Caco-2 (cell line): ENCODE results near the gene TAS1R3. TPM values are rescaled to one million over a fixed set of nuclear protein-coding genes. Genes with fewer than 3 reads are reported as not detected.

ENCODE experiments used
- BruUV-seq: library from RNA; stranded (reverse); fragments of 400-500 nt; replicated peaks from 2 replicates; lab custom pipeline; 2021; lab: Mats Ljungman, UMichigan
- CTCF ChIA-PET: fragments of 300-600 bp; sonication (Branson Sonifier 250); formaldehyde crosslinking; loops from one replicate; lab custom pipeline; 2022; ENCODE audit warnings: antibody characterized with exemption; lab: Charles Lee
- POLR2A ChIA-PET: fragments of 300-600 bp; sonication (Branson Sonifier 250); formaldehyde crosslinking; loops from one replicate; lab custom pipeline; 2022; ENCODE audit warnings: antibody characterized with exemption; lab: Charles Lee
- DNase-seq, 2 experiments: peaks; one replicate each; pipeline versions ENCODE4 v3.0.0 to v3.0.0-alpha.2; 2020 to 2022
- H3K27me3 ChIP-seq: replicated peaks from 2 replicates; pipeline ENCODE4 v1.6.0; 2011; ENCODE audit warnings: low read length; ENCODE audit not compliant: control insufficient read depth, insufficient read depth
- H3K36me3 ChIP-seq: 2 replicates; pipeline ENCODE4 v1.5.1; 2011; ENCODE audit warnings: low read length; ENCODE audit not compliant: control insufficient read depth, insufficient read depth
- H3K4me1 ChIP-seq: fragments of 250-450 bp; sonication (Bioruptor Pico); 2 replicates; pipeline ENCODE4 v1.5.1; 2020; ENCODE audit warnings: mild to moderate bottlenecking
- H3K4me3 ChIP-seq: 2 replicates; pipeline ENCODE4 v1.5.1; 2011; ENCODE audit warnings: low read depth, mild to moderate bottlenecking, control low read depth, low read length
- H3K9me3 ChIP-seq: fragments of 250-450 bp; sonication (Bioruptor Pico); 2 replicates; pipeline ENCODE4 v1.5.1; 2020; ENCODE audit warnings: mild to moderate bottlenecking, moderate library complexity
- H3K27ac Mint-ChIP-seq: one replicate; pipeline ENCODE4 v1.8.0; 2022; ENCODE audit warnings: mixed read lengths; ENCODE audit not compliant: unreplicated experiment
- H3K27me3 Mint-ChIP-seq: one replicate; pipeline ENCODE4 v1.8.0; 2022; ENCODE audit warnings: mixed read lengths; ENCODE audit not compliant: insufficient read depth, unreplicated experiment
- H3K36me3 Mint-ChIP-seq: one replicate; pipeline ENCODE4 v1.8.0; 2022; ENCODE audit warnings: mild to moderate bottlenecking, mixed read lengths; ENCODE audit not compliant: insufficient read depth, unreplicated experiment
- H3K4me1 Mint-ChIP-seq: one replicate; pipeline ENCODE4 v1.8.0; 2022; ENCODE audit warnings: low read depth, mixed read lengths; ENCODE audit not compliant: unreplicated experiment
- H3K4me3 Mint-ChIP-seq: one replicate; pipeline ENCODE4 v1.8.0; 2022; ENCODE audit warnings: mild to moderate bottlenecking, moderate library complexity, mixed read lengths; ENCODE audit not compliant: unreplicated experiment
- H3K9me3 Mint-ChIP-seq: one replicate; pipeline ENCODE4 v1.8.0; 2022; ENCODE audit warnings: mixed read lengths; ENCODE audit not compliant: unreplicated experiment
- intact Hi-C: fragments of 100-400 bp; cut with micrococcal nuclease; formaldehyde crosslinking; loops from one replicate; pipeline ENCODE4 v1.10.0; 2022; ENCODE audit not compliant: unreplicated experiment
- total RNA-seq: library from RNA; stranded (reverse); gene quantifications from 2 replicates; pipeline ENCODE4 v1.2.3, GENCODE V29; 2022
- TF ChIP-seq, protein P1 (sequence below), 2 experiments: fragments of 200-600 bp in 1 of 2; IDR thresholded peaks; 1 replicate in 1 of 2; 2 replicates in 1 of 2; pipeline versions ENCODE4 v1.5.1 to v1.8.0; 2011 to 2022; ENCODE audit warnings: antibody characterized with exemption in 1 of 2, control low read depth in 1 of 2, inconsistent platforms in 1 of 2, low read depth in 1 of 2, low read length in 1 of 2, mild to moderate bottlenecking in 1 of 2, moderate library complexity in 1 of 2; ENCODE audit not compliant: insufficient read depth in 1 of 2, severe bottlenecking in 1 of 2, unreplicated experiment in 1 of 2

TAS1R3 gene
- total RNA-seq, 1 experiment from 2014 or later, result 0.29 TPM

DNA sequence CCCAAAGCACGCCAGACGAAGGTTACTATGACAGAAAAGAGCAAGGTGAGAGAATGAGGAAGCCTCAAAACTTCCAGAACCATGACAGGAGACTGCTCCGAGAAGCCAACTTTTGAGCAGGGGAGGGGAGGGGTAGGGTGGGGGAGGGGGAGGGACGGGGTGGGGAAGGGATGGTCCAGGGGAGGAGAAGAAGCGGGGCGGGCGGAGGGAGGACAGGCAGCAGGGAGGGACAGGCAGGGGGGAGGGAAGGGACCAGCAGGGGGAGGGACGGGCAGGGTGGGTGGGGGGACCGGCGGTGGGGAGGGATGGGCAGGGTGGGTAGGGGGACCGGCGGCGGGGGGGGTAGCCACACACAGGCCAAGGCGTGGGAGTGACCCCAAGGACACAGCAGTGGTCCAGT lies 8.7 kb upstream of the TAS1R3 start:
- no peaks in the 10 kb centered on the region for H3K27me3 Mint-ChIP-seq

DNA sequence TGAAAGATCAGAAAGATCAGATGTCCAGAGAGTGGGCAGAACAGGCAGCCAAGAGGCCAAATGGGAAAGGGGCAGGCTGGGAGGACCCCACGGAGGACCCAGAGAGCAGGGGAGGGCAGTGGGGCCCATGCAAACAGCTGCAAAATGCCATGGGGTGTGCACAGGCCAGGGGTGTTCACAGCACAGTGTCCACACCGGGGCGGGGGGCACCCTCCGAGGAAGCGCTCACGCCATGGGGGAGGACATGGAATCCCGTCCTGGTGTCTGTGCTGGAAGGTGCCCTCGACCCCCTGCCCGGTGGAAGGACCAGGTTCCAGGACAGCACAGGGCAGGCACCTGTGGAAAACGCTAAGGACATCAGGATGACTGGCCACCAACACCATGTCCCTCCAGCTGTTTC lies 8.1 kb upstream of the TAS1R3 start:
- Mint-ChIP-seq H3K27ac (peak overlapping the region; percentile 45), H3K4me3 (peak overlapping the region; percentile 81), H3K27me3 (no peaks in the 10 kb centered on the region), H3K36me3 (peaks cover 48% of the 10 kb centered on the region), H3K9me3 (no peaks in the 10 kb centered on the region), H3K4me1 (peaks cover 7% of the 10 kb centered on the region)
- no peaks in the 10 kb centered on the region for H3K9me3 ChIP-seq
- no peak overlapping the region for H3K4me3 ChIP-seq
- POLR2A ChIA-PET, result no interaction called here
- no peak for DNase-seq
- CTCF ChIA-PET, result no interaction called here
- TF ChIP-seq, protein P1, sequence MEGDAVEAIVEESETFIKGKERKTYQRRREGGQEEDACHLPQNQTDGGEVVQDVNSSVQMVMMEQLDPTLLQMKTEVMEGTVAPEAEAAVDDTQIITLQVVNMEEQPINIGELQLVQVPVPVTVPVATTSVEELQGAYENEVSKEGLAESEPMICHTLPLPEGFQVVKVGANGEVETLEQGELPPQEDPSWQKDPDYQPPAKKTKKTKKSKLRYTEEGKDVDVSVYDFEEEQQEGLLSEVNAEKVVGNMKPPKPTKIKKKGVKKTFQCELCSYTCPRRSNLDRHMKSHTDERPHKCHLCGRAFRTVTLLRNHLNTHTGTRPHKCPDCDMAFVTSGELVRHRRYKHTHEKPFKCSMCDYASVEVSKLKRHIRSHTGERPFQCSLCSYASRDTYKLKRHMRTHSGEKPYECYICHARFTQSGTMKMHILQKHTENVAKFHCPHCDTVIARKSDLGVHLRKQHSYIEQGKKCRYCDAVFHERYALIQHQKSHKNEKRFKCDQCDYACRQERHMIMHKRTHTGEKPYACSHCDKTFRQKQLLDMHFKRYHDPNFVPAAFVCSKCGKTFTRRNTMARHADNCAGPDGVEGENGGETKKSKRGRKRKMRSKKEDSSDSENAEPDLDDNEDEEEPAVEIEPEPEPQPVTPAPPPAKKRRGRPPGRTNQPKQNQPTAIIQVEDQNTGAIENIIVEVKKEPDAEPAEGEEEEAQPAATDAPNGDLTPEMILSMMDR (IDR thresholded peaks at IDR 0.05; ENCODE audit: insufficient read depth in 1 of 2, low read depth in 1 of 2, low read length in 1 of 2, severe bottlenecking in 1 of 2, unreplicated experiment in 1 of 2), result no peak
- intact Hi-C loops, result no loop called here
- H3K4me1 ChIP-seq, result 0 out of 2 replicates have a peak, but pooled peaks cover 5% of the 10 kb centered on the region
- H3K27me3 ChIP-seq, result no peaks in the 10 kb centered on the region
- BruUV-seq, result no TSS peak
- H3K36me3 ChIP-seq, result no peaks in the 10 kb centered on the region

More for the DNA sequence above, 8.7 kb upstream of the TAS1R3 start:
- peak overlapping the region; percentile 45 for H3K27ac Mint-ChIP-seq
- intact Hi-C loops, result no loop called here
- peaks cover 7% of the 10 kb centered on the region for H3K4me1 Mint-ChIP-seq
- DNase-seq, result no peak
- TF ChIP-seq, protein P1 (IDR thresholded peaks at IDR 0.05; ENCODE audit: insufficient read depth in 1 of 2, low read depth in 1 of 2, low read length in 1 of 2, severe bottlenecking in 1 of 2, unreplicated experiment in 1 of 2), result no peak
- POLR2A ChIA-PET, result no interaction called here
- H3K36me3 Mint-ChIP-seq, result peaks cover 49% of the 10 kb centered on the region
- H3K9me3 Mint-ChIP-seq, result no peaks in the 10 kb centered on the region
- BruUV-seq, result no TSS peak
- Histone ChIP-seq H3K36me3 (no peaks in the 10 kb centered on the region), H3K4me1 (0 out of 2 replicates have a peak, but pooled peaks cover 5% of the 10 kb centered on the region), H3K9me3 (no peaks in the 10 kb centered on the region), H3K4me3 (no peak overlapping the region), H3K27me3 (no peaks in the 10 kb centered on the region)
- H3K4me3 Mint-ChIP-seq, result peak overlapping the region; percentile 81
- CTCF ChIA-PET, result no interaction called here

DNA sequence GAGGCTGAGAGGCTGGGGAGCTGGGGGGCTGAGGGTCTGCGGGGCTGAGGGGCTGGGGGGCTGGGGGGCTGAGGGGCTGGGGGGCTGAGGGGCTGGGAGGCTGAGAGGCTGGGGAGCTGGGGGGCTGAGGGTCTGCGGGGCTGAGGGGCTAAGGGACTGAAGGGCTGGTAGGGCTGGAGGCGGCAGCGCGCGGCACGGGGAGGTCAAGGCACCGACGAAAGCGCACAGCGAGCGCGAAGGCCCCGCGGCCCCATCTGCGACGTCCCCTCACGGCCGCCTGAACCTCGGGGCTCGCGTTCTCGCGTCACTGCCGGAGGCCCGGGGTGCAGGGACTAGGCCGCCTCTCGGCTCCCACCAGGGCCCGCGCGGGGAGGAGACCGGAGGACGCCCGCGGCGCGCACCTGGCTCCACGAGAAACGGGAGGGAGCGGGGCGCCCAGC lies 7.0 kb upstream of the TAS1R3 start:
- ChIA-PET POLR2A (no interaction called here), CTCF (no interaction called here)
- intact Hi-C loops, result no loop called here
- H3K9me3 ChIP-seq, result no peaks in the 10 kb centered on the region
- Mint-ChIP-seq H3K27ac (peak overlapping the region; percentile 88), H3K4me1 (peaks cover 7% of the 10 kb centered on the region), H3K9me3 (no peaks in the 10 kb centered on the region), H3K4me3 (peak overlapping the region; percentile 81), H3K27me3 (no peaks in the 10 kb centered on the region), H3K36me3 (peaks cover 43% of the 10 kb centered on the region)
- peak overlapping the region; percentile 61 for H3K4me3 ChIP-seq
- no TSS peak for BruUV-seq
- 0 out of 2 replicates have a peak, but pooled peaks cover 5% of the 10 kb centered on the region for H3K4me1 ChIP-seq
- no peaks in the 10 kb centered on the region for H3K36me3 ChIP-seq
- TF ChIP-seq, protein P1 (IDR thresholded peaks at IDR 0.05; ENCODE audit: insufficient read depth in 1 of 2, low read depth in 1 of 2, low read length in 1 of 2, severe bottlenecking in 1 of 2, unreplicated experiment in 1 of 2), result no peak
- no peak for DNase-seq
- no peaks in the 10 kb centered on the region for H3K27me3 ChIP-seq
